22Rv1 (cell line): Measurements from ENCODE around the gene OR5C1.

Source experiments
- ZFX ChIP-seq: fragments of 450-650 bp; IDR thresholded peaks from 2 replicates; pipeline ENCODE4 v1.6.1; 2017; ENCODE audit warnings: antibody characterized with exemption, borderline replicate concordance
- TF ChIP-seq, protein P1 (sequence below): fragments of 450-650 bp; IDR thresholded peaks from 2 replicates; pipeline ENCODE4 v1.5.1; 2017; ENCODE audit warnings: mild to moderate bottlenecking

DNA sequence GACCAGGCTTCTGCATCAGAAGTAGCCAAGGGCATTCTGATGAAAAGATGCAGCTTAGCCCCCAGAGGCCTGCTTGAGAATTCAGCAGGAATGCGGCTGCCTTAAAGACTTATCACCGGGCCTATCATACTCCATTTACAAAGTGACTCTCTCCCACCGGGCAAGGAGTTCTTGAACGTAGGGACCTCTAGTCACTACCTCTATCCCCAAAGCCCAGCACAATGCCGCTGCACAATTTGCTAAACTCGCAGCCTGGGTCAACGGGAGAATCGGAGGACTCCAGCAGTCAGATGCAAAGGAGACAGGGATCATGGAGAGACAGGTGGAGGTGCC, 39.0 kb downstream of the OR5C1 start:
- TF ChIP-seq, protein P1, sequence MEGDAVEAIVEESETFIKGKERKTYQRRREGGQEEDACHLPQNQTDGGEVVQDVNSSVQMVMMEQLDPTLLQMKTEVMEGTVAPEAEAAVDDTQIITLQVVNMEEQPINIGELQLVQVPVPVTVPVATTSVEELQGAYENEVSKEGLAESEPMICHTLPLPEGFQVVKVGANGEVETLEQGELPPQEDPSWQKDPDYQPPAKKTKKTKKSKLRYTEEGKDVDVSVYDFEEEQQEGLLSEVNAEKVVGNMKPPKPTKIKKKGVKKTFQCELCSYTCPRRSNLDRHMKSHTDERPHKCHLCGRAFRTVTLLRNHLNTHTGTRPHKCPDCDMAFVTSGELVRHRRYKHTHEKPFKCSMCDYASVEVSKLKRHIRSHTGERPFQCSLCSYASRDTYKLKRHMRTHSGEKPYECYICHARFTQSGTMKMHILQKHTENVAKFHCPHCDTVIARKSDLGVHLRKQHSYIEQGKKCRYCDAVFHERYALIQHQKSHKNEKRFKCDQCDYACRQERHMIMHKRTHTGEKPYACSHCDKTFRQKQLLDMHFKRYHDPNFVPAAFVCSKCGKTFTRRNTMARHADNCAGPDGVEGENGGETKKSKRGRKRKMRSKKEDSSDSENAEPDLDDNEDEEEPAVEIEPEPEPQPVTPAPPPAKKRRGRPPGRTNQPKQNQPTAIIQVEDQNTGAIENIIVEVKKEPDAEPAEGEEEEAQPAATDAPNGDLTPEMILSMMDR: no peak
- TF ChIP-seq ZFX: no peak
